ENCODE data around the gene RP2.

RP2 gene

GRCh38 chrX:46922611-46923010 is 85.8 kb downstream of the RP2 start:
- no peak for DNase-seq

- no peak for DNase-seq
These were observed 90.9 kb downstream of the RP2 start for GRCh38 chrX:46927718-46928117.

GRCh38 chrX:46929439-46930261 is 92.8 kb downstream of the RP2 start:
- DNase-seq = no peak
